ENCODE measurements around the gene GJC2. TPM values are rescaled to one million over a fixed set of nuclear protein-coding genes. Genes with fewer than 3 reads are reported as not detected.

Gene GJC2
- polyA plus RNA-seq, 4 donors, result 0.57 to 2.2 (median 0.97) TPM

Other genes with a start within 250 kb of the GJC2 start
- gene WNT9A, start 202.0 kb upstream of the GJC2 start, polyA plus RNA-seq (ENCODE audit: insufficient read length in 4 of 4), result 1 to 10 TPM; 1.1 to 9.3 (median 1.8) TPM
- gene WNT3A, start 142.9 kb upstream of the GJC2 start, polyA plus RNA-seq (ENCODE audit: insufficient read length in 4 of 4), result under 1 TPM in 3 of 4 donors, not detected in 1; 0.09 to 0.16 (median 0.12) TPM
- gene ARF1, start 67.2 kb upstream of the GJC2 start, polyA plus RNA-seq (ENCODE audit: insufficient read length in 4 of 4), result 100 to 1,000 TPM; 322 to 353 (median 340) TPM
- 10 to 100 TPM; 11.5 to 26.3 (median 13.9) TPM for gene C1orf35, start 46.6 kb upstream of the GJC2 start, polyA plus RNA-seq (ENCODE audit: insufficient read length in 4 of 4)
- gene MRPL55, start 40.6 kb upstream of the GJC2 start, polyA plus RNA-seq (ENCODE audit: insufficient read length in 4 of 4), result 10 to 100 TPM; 35.2 to 56.0 (median 39.1) TPM
- gene GUK1, start 9.7 kb upstream of the GJC2 start, polyA plus RNA-seq (ENCODE audit: insufficient read length in 4 of 4), result 100 to 1,000 TPM; 106 to 149 (median 120) TPM
- gene IBA57, start 15.9 kb downstream of the GJC2 start, polyA plus RNA-seq (ENCODE audit: insufficient read length in 4 of 4), result 1 to 10 TPM; 3.9 to 7.0 (median 4.5) TPM
- 10 to 100 TPM; 14.3 to 42.9 (median 24.9) TPM for gene OBSCN, start 58.1 kb downstream of the GJC2 start, polyA plus RNA-seq (ENCODE audit: insufficient read length in 4 of 4)